Adipocyte (in vitro differentiated cells): ENCODE measurements around the gene NEU2.

Experiments used
- DNase-seq: peaks from one replicate; pipeline ENCODE4 v3.0.0-alpha.2; 2015; ENCODE audit warnings: low read depth
- H3K27me3 ChIP-seq: replicated peaks from 2 replicates; pipeline ENCODE4 v1.7.0; 2013; ENCODE audit warnings: mild to moderate bottlenecking, low read length, moderate library complexity; ENCODE audit not compliant: control insufficient read depth, insufficient read depth
- H3K36me3 ChIP-seq: 2 replicates; pipeline ENCODE4 v1.7.0; 2013; ENCODE audit warnings: low read length, mild to moderate bottlenecking, moderate library complexity; ENCODE audit not compliant: control insufficient read depth, insufficient read depth, severe bottlenecking
- H3K4me1 ChIP-seq: 2 replicates; pipeline ENCODE4 v1.7.0; 2013; ENCODE audit warnings: mild to moderate bottlenecking, low read length, moderate library complexity; ENCODE audit not compliant: control insufficient read depth, insufficient read depth
- H3K4me3 ChIP-seq: 2 replicates; pipeline ENCODE4 v1.7.0; 2013; ENCODE audit warnings: mild to moderate bottlenecking, low read length, moderate library complexity
- H3K9ac ChIP-seq: 2 replicates; pipeline ENCODE4 v1.7.0; 2013; ENCODE audit warnings: mild to moderate bottlenecking, low read length, moderate library complexity
- H3K9me3 ChIP-seq: 2 replicates; pipeline ENCODE4 v1.7.0; 2013; ENCODE audit warnings: mild to moderate bottlenecking, low read length, moderate library complexity; ENCODE audit not compliant: control insufficient read depth

The NEU2 gene

DNA sequence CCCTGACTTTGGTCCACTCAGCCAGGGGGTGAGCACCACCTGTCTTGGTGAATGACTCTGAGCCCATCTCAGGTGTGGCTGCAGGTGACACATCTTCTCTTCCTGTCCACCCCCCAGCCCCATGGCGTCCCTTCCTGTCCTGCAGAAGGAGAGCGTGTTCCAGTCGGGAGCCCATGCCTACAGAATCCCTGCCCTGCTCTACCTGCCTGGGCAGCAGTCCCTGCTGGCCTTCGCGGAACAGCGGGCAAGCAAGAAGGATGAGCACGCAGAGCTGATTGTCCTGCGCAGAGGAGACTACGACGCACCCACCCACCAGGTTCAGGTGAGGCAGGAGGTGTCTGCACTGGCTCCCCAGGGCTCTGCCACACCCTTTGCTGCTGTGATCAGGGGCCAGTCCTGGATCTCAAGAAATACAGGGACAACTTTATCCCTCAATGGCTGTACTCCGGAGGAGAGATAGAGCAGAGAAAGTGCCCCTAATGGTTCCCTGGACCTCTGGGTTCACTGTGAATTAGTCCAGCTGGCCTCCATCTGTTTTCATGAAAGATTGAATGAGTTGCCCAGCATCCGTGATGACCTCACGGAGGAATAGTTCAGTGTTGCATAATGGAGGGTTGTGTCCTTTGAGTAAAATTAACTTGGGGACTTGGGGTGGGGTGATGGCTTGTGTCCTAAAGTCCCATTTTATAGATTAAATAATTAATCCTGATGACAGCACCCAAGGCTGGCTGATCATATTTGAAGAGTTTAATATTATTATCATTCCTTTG, at the start of gene NEU2:
Gene NEU2, plus strand, starts transcription at position 122 of the 770 bp plus-strand sequence. Its CDS starts 0 bp downstream, at position 122.
- no peaks in the 10 kb centered on the region for H3K36me3 ChIP-seq
- H3K4me1 ChIP-seq, result no peaks in the 10 kb centered on the region
- no peaks in the 10 kb centered on the region for H3K27me3 ChIP-seq
- H3K9ac ChIP-seq, result no peak within 1 kb of the TSS
- no peak for DNase-seq
- no peaks in the 10 kb centered on the region for H3K9me3 ChIP-seq
- no peak within 1 kb of the TSS for H3K4me3 ChIP-seq

DNA sequence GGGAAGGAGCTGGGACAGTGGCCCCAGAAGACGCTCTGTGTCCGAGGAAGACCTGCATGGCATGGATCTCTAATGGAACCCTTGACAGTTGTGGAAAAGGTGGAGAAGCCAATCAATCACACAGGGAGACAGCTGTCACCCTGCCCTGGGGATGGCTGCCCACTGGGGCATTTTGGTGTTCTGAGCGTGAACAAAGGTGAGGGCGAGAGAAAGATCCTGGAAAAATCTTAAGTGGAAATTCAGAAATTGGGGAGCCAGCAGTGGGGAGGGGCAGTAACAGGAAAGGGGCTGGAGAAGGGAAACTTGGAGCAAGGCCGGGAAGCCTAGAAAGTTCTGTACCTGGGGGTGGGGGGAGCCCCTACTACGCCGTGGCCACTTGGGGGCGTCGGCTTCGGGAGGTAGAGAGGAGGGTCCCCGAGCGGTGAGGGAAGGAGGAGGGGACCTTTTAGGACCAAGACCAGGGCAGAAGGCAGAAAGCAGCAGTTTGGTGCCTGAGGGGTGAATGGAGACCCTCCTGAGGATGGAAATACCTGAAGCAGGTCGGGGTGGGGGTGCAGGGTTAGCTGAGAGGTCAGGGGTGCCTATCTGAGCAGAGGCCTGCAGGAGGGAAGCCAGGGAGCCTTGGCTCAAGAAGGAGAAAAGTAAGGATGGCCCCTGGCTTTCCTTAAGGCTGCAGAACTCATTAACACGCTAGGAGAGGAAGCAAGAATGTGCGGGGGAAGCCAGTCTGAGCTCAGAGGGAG, 49.4 kb upstream of the NEU2 start:
- no peak for DNase-seq
- no peak overlapping the region for H3K9ac ChIP-seq

DNA sequence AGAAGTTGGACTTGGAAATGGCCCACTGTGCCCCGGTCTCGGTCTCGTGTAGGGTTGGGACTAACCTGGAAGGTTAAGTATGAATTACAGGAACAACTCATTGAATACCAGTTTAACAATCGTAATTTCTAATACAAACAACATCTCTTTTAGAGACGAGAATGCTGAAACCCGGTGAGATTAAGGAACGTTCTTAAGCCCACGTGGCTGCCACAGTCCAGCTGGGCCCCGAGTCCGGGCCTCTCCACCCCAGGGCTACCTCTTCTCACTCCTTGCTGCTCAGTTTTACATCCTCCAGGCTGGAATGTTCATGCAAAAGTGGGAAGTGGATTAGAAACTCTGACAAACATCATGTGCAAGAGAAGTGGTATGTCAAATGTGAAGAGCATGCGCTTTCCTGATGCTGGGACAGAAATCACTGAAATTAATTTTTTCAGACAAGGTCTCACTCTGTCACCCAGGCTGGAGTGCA, 48.8 kb upstream of the NEU2 start:
- H3K36me3 ChIP-seq, result no peaks in the 10 kb centered on the region
- H3K4me3 ChIP-seq, result no peak overlapping the region
- no peak for DNase-seq
- peaks cover 14% of the 10 kb centered on the region for H3K4me1 ChIP-seq
- no peaks in the 10 kb centered on the region for H3K9me3 ChIP-seq
- no peak overlapping the region for H3K9ac ChIP-seq
- H3K27me3 ChIP-seq, result peaks cover 15% of the 10 kb centered on the region

More for the DNA sequence above, 49.4 kb upstream of the NEU2 start:
- Histone ChIP-seq H3K27me3 (peaks cover 15% of the 10 kb centered on the region), H3K9me3 (no peaks in the 10 kb centered on the region), H3K36me3 (no peaks in the 10 kb centered on the region), H3K4me3 (no peak overlapping the region), H3K4me1 (peaks cover 10% of the 10 kb centered on the region)

DNA sequence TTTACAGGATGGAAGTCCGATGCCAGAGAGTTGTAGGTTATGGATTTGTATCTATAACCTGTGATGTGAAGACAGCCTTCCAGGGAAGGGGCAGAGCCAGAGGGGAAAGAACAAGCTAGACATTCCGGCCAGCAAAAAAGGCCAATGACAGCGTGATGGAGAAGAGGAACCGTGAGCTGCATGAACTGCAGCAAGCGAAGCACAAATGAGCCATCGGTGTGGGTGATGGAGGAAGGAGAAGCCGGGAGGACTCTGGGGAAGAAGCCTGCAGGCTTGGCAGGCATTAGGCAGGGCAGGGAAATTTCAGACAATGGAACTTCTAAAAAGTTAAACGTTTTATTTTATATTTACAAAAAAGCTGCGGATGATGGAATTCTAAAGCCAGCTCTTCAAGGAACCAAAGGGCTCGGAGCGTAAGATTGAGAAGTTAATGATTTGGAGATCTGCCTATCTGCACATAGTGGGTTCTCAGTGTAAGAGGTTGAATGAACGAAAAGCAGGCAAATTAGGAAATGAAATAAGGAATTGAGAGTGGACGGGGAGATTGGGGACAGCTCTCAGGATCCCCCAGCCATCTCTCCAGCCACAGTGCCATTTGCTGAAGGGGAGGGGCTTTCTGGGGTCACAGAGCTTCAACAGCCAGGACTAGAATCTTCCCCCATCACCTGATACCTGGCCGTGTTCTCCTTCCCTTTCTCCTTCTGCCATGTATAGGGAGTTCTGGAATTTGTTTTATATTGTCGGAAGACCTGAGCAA, 47.8 kb upstream of the NEU2 start:
- H3K9me3 ChIP-seq, result no peaks in the 10 kb centered on the region
- DNase-seq, result no peak
- H3K4me3 ChIP-seq, result no peak overlapping the region
- no peaks in the 10 kb centered on the region for H3K36me3 ChIP-seq
- no peak overlapping the region for H3K9ac ChIP-seq
- H3K4me1 ChIP-seq, result peaks cover 17% of the 10 kb centered on the region
- H3K27me3 ChIP-seq, result peaks cover 15% of the 10 kb centered on the region

DNA sequence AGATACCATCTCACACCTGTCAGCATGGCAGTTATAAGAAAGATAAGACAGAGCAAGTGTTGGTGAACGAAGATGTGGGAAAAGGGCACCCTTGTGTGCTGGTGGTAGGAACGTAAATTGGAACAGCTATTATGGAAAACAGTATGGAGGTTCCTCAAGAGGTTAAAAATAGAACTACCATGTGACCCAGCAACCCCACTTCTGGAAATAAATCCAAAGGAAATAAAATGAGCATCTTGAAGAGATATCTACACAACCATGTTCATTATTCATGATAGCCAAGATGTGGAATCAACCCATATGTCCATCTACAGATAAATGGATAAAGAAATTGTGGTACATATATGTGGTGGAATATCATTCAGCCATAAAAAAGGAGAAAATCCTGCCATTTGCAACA, 46.3 kb upstream of the NEU2 start:
- peaks cover 15% of the 10 kb centered on the region for H3K27me3 ChIP-seq
- H3K9me3 ChIP-seq, result no peaks in the 10 kb centered on the region
- DNase-seq, result no peak
- H3K9ac ChIP-seq, result no peak overlapping the region
- H3K4me1 ChIP-seq, result peaks cover 11% of the 10 kb centered on the region
- H3K36me3 ChIP-seq, result no peaks in the 10 kb centered on the region
- H3K4me3 ChIP-seq, result no peak overlapping the region

DNA sequence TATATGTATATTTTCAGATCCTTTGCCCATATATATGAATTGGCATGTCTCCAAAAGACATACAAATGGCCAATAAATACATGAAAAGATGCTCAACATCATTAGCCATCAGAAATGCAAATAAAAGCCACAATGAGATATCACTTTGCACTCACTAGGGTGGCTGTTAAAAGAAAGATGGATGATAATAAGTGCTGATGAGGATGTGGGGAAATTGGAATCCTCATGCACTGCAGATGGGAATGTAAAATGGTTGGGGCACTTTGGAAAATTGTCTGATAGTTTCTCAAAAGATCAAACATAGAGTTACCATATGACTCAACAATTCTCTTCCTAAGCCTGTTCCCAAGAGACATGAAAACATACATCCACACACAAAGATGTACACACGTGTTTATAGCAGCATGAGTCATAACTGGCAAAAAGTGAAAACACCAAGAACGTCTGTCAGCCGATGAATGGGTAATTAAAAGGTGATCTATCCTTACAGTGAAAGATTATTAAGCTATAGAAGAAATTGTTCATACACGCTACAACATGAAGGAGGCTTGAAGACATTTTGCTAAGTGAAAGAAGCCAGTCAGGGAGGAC, 39.1 kb upstream of the NEU2 start:
- Histone ChIP-seq H3K4me3 (no peak overlapping the region), H3K9me3 (no peaks in the 10 kb centered on the region)

DNA sequence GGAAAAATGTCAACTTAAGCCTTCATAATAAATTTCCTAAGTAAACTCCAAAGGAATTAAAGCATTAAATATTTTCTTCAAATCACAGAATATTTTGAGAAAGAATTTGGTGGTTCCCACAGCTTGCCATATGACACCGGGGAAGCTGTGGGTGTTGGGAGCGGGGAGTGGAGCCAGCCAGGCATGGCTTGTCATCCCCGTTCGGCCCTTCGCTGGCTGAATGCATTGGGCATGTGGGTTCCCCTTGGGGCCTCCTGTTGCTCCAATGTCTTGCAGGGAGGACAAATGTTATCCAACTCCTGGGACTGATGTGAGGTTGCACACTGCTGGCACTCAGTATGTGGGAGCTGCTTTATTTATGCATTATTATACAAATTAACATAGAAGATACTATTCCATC, 38.0 kb upstream of the NEU2 start:
- Histone ChIP-seq H3K9ac (no peak overlapping the region), H3K27me3 (no peaks in the 10 kb centered on the region), H3K9me3 (no peaks in the 10 kb centered on the region), H3K4me3 (no peak overlapping the region), H3K4me1 (no peaks in the 10 kb centered on the region), H3K36me3 (no peaks in the 10 kb centered on the region)
- no peak for DNase-seq

More for the DNA sequence above, 39.1 kb upstream of the NEU2 start:
- peaks cover 5% of the 10 kb centered on the region for H3K4me1 ChIP-seq
- H3K9ac ChIP-seq, result no peak overlapping the region
- H3K27me3 ChIP-seq, result no peaks in the 10 kb centered on the region
- no peaks in the 10 kb centered on the region for H3K36me3 ChIP-seq
- DNase-seq, result no peak

DNA sequence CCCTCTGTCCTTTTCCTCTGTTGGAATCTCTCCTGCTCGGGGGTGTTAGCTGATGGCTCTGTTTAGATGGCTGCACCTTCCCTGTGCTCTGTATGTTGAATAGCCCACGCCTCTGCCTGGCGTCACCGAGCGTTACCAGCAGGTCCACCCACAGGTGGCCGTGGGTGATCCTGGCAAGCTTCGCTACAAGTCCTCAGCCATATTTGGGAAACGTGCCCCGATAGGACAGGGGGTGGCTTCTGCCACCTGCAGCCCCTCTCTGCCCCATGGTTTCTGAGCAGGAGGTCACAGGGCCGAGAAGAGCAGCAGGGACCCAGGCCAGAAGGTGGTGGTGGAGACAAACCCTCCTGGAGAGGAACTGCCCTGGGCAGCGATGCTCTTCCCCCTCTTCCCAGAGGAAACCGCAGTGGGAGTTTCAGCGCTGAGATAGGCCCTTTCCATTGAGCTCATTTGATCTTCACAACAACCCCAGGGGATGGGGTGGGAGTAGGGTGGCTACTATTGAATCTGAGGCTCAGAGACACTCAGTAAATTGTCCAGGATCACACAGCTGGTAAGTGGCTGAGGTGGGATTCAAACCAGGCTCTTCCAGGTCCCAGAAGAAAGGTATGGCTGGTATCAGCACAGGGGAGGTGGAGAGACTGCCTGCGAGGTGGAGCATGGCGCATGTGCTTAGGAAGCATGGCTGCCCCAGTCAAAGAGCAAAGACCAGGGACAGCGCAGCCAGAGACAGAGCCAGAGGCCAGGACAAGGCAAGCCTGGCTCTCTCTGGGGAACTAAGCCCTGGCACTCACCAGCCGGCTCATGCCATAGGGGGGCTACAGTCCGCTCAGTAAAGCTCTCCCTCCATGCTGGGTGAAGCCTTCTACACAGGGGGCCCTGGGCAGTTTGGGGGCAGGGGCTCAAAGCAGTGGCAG, 34.5 kb upstream of the NEU2 start:
- Histone ChIP-seq H3K36me3 (no peaks in the 10 kb centered on the region), H3K4me1 (no peaks in the 10 kb centered on the region), H3K27me3 (peaks cover 1% of the 10 kb centered on the region), H3K9me3 (no peaks in the 10 kb centered on the region), H3K9ac (no peak overlapping the region), H3K4me3 (no peak overlapping the region)
- no peak for DNase-seq

DNA sequence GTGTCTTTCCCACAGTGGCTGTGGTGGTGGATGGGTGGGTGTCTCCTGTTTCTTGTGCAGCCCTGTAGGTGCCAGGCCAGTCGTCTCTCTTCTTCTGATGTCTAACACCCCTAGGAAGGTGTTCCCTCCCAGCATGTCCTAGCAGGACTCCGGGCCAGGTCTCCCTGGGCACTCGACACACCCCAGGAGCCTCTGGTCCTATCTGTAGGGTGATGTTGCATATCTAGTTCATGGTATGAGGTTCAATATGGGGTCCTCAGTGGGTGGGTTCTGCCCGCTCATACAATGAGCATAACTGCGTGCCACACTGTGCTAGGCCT, 33.8 kb upstream of the NEU2 start:
- H3K4me3 ChIP-seq, result no peak overlapping the region
- DNase-seq, result no peak
- no peaks in the 10 kb centered on the region for H3K4me1 ChIP-seq
- no peaks in the 10 kb centered on the region for H3K9me3 ChIP-seq
- H3K27me3 ChIP-seq, result peaks cover 5% of the 10 kb centered on the region
- H3K36me3 ChIP-seq, result no peaks in the 10 kb centered on the region
- H3K9ac ChIP-seq, result no peak overlapping the region

DNA sequence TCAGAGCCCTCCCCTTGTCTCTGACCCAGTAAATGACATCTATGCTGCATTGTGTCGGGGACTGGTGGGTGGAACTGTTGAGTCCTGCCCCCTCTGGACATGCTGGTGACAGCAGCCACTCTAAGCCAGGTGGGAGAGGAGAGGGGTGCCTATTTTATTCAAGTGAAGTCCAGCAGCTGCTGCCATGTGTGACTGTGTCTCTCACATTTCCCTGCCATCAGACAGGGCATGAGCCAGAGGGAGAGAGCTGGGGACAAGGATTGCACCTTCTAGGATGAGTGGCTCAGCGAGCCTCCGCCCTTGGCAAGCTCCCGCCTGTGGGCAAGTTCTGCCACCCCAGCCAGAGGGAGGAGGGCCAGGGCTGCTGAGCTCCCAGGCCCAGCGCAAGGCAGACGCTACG, 33.1 kb upstream of the NEU2 start:
- no peak overlapping the region for H3K4me3 ChIP-seq
- no peak for DNase-seq
- H3K9me3 ChIP-seq, result no peaks in the 10 kb centered on the region
- H3K27me3 ChIP-seq, result peaks cover 10% of the 10 kb centered on the region
- H3K9ac ChIP-seq, result no peak overlapping the region
- no peaks in the 10 kb centered on the region for H3K36me3 ChIP-seq
- H3K4me1 ChIP-seq, result no peaks in the 10 kb centered on the region
